GM21529 (cell line): ENCODE measurements around the gene TDRD10.
"Not testable (repeated sequence)": the region's sequence is repeated elsewhere in the genome, so short reads cannot be mapped to it uniquely, and the experiment has no call there.

Experiments
- ATAC-seq: cut with Tn5 transposase; IDR thresholded peaks from one replicate; pipeline ENCODE4 v1.9.1; 2021; ENCODE audit not compliant: unreplicated experiment

TDRD10 gene

DNA sequence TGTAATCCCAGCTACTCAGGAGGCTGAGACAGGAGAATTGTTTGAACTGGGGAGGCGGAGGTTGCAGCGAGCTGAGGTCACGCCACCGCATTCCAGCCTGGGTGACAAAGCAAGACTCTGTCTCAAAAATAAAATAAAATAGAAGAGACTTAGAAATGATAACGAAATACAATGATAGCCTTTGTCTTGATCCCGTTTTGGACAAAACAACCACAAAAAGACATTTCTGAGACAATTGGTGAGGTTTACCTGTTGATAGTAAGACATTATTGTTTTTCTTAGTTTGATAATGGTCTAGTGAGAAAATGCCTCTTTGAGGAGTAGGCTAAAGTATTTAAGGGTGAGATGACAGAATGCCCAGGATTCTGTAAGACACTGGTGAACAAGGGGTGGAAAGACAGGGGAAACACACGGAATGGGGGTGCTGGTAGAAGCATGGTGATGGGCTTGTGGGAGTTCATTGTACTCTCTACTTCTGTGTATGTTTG, 12.1 kb downstream of the TDRD10 start:
- no peak for ATAC-seq

- ATAC-seq = no peak
Observed at GRCh38 chr1:154517661-154518060, 15.6 kb downstream of the TDRD10 start.

- ATAC-seq = no peak
Observed at GRCh38 chr1:154519591-154519991, 17.6 kb downstream of the TDRD10 start.

GRCh38 chr1:154520333-154520732, 18.3 kb downstream of the TDRD10 start:
- ATAC-seq = no peak

DNA sequence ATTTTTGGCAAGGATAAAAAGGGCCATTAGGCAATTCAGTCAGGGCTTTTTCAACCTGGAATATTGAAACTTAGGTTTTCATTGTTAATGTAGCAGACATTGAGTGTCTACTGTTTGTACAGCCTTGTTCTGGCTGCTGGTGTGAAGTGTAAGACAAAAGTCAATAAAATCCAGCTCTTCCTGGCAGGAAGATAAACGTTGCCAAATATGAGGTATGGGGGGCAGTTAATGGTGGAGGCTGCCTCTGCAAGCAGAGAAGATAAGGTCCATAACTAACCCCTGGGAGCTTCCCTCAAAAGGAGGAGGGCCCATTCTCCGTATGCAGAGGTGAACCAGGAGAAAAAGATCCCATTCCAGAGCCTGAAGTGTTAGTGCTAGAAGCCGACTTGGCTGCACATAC, 19.7 kb downstream of the TDRD10 start:
- ATAC-seq = no peak

DNA sequence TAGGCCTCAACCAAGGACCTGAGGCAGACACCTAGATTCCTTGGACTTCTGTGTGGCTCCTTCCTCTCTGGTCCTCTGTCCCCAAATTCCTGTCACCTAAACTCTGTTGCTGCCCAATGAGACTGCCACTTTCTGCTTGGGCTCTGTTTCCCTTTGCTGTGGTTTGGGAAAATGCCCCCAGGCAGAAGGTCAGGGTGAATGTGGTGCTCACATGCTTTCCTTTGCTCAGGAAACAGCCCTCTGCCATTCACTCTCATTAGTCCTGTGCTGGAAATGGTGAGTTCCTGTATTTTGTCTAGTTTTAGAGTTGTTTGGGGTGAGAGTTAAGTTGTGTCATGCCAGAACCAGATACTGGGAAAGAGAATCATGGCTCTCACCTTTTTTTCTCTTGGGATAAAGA, 22.9 kb downstream of the TDRD10 start:
- no peak for ATAC-seq

- ATAC-seq = no peak
Observed at GRCh38 chr1:154527192-154527591, 25.2 kb downstream of the TDRD10 start.

DNA sequence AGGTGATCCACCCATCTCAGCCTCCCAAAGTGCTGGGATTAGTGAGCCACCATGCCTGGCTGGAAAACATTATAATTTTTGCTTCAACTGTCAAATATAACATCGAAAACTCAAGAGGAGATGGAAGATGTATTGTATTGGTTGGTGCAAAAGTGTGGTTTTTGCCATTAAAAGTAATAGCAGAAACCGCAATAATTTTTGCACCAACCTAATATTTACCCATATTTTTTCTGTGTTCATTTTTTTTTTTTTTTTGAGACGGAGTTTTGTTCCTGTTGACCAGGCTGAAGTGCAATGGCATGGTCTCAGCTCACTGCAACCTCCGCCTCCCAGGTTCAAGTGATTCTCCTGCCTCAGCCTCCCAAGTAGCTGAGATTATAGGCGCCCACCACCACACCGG, 27.3 kb downstream of the TDRD10 start:
- ATAC-seq = no peak

- ATAC-seq = not testable (repeated sequence)
Observed at GRCh38 chr1:154531950-154532349, 29.9 kb downstream of the TDRD10 start.

- no peak for ATAC-seq
Observed at GRCh38 chr1:154533952-154534844, 32.2 kb downstream of the TDRD10 start.

DNA sequence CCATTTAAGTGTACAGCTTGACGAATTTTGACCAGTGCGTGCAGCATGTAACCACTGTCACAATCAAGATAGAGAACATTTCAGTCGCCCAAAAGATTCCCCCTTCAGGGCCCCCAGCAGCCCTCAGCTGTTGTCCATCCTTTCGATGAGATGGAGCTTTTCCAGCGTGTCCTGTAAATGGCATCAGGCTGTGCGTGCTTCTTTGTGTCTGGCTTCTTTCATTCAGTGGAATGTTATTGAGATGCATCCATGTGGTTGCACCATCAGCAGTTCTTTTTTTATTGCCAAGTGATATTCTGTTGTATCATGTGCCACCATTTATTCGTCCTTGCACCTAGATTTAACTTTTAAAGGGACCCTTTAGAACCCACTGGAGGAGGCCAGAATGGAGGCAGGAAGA, 34.6 kb downstream of the TDRD10 start:
- ATAC-seq = no peak

DNA sequence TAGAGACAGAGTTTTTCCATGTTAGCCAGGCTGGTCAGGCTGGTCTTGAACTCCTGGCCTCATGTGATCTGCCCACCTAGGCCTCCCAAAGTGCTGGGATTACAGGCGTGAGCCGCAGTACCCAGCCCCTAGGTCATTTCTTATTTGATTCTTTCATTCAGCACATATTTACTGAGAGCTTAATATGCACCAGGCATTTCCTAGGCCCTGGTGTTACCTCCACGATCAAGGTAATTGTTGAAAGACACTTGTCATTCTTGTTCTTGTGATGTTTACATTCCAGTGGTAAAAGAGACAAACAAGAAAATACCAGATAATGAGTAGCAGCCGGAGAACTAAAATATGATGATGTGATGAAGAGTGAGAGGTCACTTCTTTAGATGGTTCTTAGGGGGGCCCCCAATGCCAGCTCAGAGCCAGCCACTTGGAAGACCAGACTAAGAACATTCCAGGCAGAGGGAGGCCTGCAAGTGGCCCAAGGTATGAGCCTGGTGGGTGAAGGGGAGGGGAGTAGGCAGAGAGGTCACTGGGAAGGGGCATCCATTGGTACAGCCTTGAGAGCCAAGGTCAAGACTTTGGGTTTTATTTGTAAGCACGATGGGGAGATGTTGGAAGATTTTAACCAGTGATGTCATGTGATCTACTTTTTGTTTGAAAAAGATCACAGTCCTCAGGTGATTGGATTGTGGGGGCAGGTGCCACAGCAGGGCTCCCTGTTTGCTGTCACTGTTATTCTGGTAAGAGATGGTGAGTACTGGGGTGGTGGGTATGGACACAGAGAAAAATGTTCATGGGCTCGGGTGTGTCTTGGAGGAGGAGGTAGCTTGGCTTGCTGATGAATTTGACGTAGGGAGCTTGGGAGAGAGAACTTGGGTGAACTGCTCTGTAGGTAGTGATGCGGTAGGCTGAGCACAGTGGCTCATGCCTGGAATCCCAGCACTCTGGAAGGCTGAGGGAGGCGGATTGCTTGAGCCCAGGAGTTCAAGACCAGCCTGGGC, 37.8 kb downstream of the TDRD10 start:
- ATAC-seq = no peak

- ATAC-seq = no peak
Observed at GRCh38 chr1:154541231-154541630, 39.2 kb downstream of the TDRD10 start.

DNA sequence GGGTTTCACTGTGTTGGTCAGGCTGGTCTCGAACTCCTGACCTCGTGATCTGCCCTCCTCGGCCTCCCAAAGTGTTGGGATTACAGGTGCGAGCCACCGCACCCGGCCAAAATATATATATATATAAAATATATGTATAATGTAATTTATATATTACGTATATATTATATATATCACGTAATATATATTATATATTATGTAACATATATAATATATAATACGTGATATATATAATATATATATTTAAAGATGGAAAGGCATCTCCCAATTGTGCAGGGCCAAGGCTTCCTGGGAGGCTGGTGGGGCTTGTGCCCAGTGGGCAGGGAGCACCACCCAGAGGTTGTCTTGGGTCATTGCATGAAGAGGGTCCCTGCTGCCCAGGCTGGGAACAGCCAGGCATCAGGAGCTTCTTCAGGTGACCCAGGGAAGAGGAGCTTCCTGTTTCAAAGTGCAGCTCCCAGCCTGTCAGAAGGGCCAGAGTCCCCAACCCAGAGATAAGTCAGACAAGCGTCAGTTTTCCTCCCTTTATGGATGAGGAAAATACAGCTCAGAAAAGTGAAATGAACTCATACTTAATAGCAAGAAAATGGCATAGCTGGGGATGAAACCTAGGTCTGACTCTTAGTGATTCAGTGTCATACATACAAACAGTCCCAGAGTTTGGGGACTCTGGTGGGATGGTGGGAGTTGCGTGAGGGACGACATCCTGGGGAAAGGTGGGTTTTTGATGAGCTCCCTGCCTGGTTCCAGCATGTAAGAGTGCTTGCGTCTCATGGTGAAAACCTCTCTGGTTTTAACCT, 44.4 kb downstream of the TDRD10 start:
- ATAC-seq = no peak

DNA sequence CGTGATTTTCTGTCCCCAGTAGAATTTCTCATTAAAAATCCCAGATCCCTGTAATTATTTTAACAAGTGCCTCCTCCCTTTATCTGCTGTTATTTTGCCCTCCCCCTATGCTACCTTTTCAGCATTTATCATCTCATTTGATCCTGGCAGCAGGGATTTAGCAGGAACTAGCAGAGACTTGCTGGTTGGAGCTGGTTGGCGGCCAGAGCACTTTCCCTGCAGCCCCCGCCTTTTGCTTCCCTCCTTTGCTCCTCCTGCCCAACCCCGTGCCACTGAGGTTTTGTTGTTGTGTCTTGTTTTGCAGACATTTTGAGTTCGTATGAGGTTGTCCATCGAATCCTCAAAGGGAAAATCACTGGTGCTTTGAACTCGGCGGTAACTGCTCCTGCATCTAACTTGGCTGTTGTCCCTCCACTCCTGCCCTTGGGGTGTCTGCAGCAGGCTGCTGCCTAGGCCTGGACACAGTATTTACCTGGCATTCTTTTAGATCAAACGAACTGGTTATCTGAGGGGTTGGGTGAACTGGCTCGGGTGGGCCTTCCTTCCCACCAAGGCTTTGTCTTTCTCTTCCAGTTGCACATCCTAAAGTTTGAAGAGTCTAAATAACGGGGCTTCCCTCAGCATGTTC, 45.2 kb downstream of the TDRD10 start:
- ATAC-seq = no peak

DNA sequence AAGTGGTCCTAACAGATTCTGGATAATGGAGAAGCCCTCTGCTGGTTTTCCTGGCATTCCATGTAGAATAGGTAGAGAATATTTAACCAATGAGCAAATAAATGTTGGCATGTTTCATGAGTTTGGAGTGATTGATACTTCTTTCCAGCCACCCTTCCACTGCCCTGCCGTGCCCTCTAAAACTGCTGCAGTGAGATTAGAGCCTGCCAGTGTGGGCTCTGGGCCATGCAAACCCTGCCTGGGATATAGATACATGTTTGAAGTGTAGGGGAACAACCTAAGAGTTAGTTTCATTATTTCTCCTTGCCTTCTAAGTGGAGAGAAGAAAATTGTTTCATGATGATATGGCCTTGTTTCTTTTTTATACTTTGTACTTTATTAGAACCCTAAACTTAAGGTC, 46.0 kb downstream of the TDRD10 start:
- ATAC-seq = no peak

DNA sequence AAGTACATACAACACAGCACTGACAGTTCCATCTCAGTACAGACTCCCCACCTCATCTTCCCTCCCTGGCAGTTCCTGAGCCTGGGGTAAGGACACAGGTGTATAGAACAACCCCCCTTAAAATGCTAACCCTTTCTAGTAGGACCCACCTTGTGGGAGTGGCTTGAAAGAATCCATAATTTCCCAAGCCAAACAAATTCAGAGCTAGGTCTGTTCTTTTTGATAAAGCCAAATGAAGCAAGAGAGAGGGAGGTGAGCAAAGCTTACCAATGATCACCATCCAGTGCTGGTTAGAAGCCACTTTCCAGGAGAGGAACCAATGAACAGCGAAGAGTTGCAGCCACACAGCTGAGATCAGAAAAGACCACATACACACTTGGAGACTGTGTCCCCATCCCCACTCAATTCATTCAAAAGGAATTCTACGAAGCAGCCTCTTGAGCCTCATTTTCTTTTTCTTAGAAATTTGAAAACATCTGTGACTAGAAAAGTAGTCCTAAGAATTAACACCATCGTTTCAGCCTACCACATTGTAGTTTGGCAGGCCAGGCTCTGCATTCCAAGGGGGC, 47.3 kb downstream of the TDRD10 start:
- no peak for ATAC-seq

DNA sequence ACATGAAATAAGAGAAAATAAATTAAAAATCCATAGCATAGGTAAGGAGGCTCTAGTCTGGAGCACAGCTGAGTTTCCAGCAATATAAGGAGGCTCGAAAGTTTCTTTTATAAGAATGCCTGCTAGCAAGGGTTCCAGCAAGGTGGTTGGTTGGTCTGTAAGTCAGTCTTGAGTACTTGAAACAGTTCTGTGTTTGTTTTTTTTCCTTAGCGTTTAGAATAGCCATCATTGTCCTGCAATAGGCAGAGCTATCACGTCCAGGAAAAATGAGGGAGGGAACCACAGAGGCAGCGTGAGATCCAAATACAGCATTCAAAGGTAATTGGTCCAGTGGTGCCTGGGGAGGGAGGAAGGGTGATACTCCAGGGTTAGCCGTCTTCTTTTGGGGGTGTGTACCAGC, 48.1 kb downstream of the TDRD10 start:
- ATAC-seq = no peak

DNA sequence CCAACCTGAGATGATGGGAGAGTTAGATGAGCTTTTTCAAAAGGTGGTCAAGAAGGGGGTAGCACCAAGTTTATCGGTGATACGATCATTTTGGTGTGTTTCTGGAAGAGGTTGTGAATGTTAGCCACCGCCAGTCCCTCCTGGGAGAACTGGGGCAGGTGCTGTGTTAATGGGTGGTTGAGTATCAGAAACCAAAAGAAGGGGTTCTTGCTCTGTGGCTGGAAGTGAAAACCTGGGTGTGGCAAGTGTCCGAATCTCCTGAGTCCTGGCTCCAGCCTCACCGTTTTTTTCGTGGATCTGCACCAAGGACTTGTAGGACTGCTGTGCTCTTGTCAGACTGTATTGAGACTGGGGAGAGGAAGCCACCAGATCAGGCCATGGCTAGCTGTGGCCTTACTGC, 48.6 kb downstream of the TDRD10 start:
- ATAC-seq = no peak

DNA sequence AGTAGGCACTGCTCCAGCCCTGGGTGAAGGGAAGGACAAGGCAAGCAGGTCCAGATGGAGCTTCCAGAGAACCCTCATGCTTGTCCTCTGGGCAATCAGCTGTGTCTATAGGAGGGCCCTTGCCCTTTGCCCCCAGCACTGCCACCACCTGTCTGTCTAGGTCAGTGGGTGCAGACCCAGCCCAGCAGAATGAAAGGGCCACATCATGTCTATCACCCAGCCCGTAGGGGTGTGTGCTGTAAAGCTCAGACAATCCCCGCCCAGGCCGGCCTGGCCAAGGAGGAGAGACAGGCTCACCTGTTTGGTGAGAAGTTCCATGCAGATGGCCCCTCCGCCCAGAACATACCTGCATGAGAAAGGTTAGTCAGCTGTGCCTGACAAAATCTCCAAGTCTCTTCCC, 49.5 kb downstream of the TDRD10 start:
- no peak for ATAC-seq
